ENCODE results near the gene NUAK1.

GRCh38 chr12:106113042-106113441, 25.7 kb downstream of the NUAK1 start:
- TF ChIP-seq CTCF (IDR thresholded peaks at IDR 0.05) (no peak), POLR2A (IDR thresholded peaks at IDR 0.05) (no peak)
